Dermis microvascular lymphatic vessel endothelial cell (primary cell): ENCODE data around the gene TSSC4. TPM values are rescaled to one million over a fixed set of nuclear protein-coding genes. Genes with fewer than 3 reads are reported as not detected.

Experiments used
- DNase-seq, 2 donors: peaks; one replicate each; pipeline versions ENCODE4 v3.0.0 to v3.0.0-alpha.2; 2010; ENCODE audit warnings: low read depth in 2 of 2
- total RNA-seq: library from RNA; depleted of rRNA; stranded (reverse); fragments of >200 nt; gene quantifications from 2 replicates; pipeline ENCODE4 v1.2.1, GENCODE V29; 2014

The TSSC4 gene
- total RNA-seq, 1 donor from 2014 or later, result 43.5 TPM

DNA sequence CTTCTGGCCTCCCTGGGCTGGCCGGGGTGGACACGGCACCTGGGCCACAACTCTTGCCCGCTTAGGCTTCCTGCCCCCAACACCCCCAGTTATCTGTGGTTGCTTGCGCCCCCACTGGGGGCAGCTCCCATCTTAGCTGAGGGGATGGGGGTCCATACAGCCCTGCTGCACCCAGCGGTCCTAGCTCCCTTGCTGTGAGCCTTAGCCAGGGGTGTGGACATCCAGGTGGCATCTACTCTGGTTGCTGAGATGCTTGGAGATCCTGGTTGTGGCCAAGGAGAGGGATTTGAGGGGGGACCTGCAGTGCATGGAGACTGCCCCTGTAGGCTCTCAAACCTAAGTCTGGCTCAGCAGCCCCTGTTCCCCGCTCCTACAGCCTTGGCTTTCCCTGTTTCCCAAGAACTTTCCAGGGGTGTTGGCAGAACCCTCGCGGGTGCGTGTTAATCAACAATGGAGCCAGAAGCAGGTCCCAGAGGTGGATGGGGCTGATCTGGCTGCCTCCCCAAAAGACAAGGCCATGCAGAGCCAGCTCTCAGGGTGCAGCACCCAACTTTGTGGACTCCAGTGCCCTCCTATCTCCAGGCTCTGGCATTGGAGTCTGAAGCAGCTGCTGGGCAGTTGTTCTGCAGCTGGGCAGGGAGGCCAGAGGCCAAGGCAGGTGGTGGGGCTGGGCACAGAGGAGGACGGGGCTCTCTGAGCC is 47.6 kb downstream of the TSSC4 start:
- no peak for DNase-seq

DNA sequence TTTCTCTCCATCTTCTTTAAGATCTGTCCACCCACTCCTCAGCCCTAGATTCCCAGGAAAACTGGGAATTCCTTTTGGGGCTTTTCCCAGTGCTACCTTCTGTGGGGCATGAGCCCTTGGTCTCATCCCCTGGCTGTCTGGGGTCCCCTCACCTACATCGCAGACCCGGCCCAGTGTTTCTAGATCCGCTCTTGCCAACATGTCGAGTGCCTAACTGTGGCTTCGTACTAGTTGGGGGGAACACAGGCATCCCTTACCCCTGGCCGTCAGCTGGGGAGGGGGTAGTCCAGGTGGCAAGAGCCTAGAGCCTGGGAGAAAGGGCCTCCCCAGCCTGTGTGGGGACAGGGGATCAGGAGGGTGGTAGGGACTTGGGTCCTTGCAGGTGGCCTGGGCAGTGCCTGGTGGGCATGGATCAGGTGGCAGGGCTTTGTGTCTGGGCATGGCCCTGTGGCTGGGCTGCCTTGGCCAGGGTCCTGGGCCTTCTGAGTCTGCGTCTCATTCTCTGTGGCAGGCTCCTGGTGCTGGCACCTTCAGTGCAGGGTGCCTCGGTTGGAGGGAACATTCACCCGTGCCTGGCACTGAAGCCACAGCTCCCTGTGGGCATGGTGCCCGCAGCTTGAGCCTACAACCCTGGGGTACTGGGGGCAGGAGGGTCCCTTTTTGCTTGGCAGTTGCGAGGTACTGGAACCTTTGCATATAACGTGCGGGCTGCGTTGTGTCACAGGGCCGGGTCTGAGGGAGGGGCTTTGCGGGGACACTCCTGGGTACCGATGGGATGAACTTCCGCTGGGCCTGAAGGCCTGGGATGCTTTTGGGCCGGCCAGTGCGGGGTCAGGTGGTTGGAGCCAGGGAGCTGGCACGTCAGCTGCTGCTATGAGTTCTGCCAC is 48.4 kb downstream of the TSSC4 start:
- no peak for DNase-seq

DNA sequence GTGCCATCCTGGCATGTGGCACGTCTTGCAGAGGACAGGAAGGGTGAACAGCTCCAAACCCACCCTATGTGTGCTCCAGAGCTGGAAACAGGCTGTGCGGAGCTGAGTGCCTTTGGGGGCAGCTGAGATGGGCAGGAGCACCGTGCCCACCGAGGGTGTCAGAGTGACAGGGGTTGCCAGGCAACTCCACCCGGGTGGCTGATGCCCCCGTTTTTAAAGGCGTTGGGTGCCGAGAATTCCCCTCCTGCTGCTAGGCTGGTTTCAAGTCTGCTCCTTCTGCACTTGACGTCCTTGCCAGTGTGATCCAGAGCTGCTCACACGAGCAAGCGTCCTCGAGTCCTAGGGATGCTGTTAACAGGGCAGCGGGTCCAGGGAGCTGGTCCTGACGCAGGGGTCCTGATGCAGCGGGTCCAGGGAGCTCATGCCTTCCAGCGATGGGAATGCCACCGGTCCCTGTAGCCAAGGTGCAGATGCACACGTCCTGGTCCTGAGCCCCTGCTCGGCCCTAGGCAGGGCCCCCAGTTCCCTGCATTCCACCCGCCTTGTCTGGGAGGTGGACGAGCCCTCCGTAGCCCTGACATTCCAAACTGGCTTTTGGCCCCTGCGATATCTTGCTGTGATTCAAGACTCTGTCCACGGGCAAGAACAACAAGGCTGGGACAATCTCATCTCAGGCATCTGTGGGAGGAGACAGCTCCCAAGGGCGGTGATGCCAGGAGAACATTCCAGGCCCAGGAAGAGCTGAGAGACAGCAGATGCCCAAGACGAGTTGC is 49.2 kb downstream of the TSSC4 start:
- DNase-seq, result no peak

DNA sequence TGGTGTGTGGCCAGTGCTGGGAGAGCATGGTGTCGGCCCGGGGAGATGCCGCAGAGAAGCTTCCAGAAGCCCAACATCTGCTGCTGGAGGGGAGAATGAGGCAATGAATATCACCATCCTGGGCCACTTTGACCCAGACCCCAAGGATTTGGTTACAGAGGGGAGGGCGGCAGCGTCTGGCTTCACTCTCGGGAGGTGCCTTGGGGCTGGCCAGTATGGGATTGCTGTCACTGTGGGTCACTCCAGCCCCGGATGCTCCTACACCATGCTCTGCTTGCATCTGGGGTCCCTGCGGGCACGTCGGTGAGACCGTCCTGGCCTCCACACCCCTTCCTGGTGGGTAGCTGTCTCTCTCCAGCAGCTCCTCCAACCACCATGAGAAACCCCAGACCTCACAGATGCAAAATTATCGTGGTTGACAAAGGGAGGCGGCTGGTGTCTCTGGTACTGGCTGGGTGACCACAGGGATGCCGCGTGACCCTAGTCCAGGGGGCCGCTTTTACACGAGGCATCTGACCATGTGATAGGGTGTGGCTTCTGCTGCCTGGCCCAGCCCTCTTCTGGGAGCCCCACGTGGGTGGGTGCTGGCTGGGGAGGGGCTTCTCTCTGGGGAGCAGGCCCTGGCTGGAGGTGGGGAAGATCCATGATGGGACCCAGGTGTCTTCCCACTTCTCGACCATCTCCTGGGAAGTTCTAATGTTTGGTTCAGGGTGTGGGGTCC is 49.9 kb downstream of the TSSC4 start:
- DNase-seq, result no peak

DNA sequence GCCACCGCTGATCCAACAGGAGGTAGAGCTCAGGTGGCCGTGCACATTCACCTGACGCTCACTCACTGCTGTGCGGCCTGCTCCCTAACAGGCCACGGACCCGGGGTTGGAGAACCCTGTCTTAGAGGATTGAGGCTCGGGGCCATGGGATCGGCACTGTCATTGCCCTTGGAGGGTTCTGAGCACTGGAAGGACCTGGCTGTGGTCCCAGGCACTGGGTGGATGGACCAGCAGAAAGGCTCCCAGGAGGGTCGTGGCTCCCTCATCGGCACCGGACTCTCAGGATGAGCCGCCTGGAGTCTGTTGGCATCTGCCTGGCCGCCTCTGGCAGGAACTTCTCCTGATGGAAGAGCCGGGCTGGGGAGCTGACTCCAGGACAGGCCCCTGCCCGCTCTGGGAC is 50.8 kb downstream of the TSSC4 start:
- DNase-seq, result no peak

DNA sequence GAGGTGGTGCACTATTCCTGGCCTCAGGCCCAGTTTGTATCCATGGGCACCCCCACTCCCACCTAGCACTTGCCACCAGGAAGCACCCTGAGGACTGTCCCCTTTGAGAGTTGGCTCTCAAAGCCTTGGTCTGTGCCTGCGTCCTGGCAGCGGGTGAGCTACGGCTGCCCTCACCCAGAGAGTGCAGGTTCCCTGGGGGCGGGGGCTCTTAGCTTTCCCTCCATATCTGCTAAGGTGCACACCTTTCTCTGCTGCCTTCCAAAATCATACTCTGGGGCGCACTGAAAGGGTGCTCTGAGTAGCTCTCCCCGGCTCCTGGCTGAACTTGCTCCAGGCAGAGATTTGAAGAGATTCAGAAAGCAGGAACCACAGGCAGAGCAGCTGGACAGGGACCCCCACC is 51.4 kb downstream of the TSSC4 start:
- no peak for DNase-seq

DNA sequence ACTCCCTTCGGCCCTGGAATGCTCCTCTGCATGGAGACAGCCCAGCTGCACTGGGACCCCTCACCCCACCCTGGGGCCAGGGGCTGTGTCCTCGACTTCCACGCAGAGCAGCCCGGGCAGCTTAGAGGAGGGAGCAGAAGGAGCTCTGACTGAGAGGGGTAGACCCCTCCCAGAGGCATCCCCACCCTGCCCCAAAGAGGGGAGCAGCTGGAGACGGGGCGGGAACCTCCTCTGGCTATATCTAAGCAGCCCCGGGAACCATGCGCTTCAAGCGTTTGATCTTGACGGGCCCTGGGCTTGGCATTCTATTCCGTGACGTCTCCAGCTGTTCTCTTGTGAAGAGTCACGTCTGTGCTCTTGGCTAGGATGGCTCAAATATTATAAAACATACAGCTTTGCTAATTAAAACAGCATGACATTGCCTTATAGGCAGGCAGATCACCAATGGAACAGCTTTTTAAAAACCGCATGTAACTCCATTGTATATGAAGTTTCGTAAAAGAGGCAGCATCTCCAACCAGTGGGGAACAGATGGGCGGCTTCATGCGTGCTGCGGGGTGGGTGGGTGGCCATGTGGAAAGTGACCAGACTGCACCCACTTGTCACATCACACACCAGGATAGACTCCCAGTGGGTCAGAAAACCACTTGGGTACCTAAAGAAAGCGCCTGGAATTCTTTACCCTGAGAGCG is 51.9 kb downstream of the TSSC4 start:
- no peak for DNase-seq

DNA sequence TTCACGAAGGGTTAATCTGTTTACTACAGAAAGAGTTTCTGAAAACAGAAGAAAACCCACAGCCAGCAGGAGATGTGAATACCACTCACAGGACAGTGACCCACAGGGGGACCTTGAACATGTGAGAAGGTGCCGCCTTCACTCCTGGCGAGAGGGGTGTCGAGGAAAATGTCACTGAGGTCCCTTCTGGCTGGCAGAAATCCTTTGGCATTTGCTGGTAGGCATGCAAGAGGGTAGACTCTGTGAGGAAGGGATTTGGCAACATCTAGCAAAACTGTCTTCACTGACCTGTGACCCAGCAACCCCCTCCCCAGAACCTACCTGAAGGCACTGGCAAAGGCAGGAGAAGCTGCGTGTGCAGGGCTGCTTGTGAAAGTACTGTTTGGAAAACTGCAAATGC is 52.9 kb downstream of the TSSC4 start:
- DNase-seq, result no peak

Other genes starting within 250 kb of the TSSC4 start
- gene INS, start 239.5 kb upstream of the TSSC4 start, total RNA-seq, result not detected in 2 replicates
- gene TH, start 228.9 kb upstream of the TSSC4 start, total RNA-seq, result 0.13 TPM in 1 of 2 replicates, not detected in the other
- gene ASCL2, start 130.2 kb upstream of the TSSC4 start, total RNA-seq, result not detected in 2 replicates
- not detected in 2 replicates for gene C11orf21, start 98.8 kb upstream of the TSSC4 start, total RNA-seq
- not detected in 2 replicates for gene TSPAN32, start 98.7 kb upstream of the TSSC4 start, total RNA-seq
- gene CD81, start 23.4 kb upstream of the TSSC4 start, total RNA-seq, result 149 and 368 TPM in 2 replicates
- not detected in 2 replicates for gene TRPM5, start 43.8 kb downstream of the TSSC4 start, total RNA-seq
- gene KCNQ1, start 44.3 kb downstream of the TSSC4 start, total RNA-seq, result under 0.01 and 0.13 TPM in 2 replicates